Activated CD4-positive, CD25-positive, alpha-beta regulatory T cell treated with anti-CD3 and anti-CD28 coated beads, Interleukin-2, amount 50 U/mL, for 72 hours (primary cell): Measurements from ENCODE around the gene PEPD.

Source experiments
- DNase-seq: peaks from one replicate; pipeline ENCODE4 v3.0.0; 2021

PEPD gene

GRCh38 chr19:33392341-33393285 lies 129.0 kb downstream of the PEPD start:
- DNase-seq = no peak

- DNase-seq = no peak
These were observed 129.9 kb downstream of the PEPD start for GRCh38 chr19:33391631-33392249.

DNA sequence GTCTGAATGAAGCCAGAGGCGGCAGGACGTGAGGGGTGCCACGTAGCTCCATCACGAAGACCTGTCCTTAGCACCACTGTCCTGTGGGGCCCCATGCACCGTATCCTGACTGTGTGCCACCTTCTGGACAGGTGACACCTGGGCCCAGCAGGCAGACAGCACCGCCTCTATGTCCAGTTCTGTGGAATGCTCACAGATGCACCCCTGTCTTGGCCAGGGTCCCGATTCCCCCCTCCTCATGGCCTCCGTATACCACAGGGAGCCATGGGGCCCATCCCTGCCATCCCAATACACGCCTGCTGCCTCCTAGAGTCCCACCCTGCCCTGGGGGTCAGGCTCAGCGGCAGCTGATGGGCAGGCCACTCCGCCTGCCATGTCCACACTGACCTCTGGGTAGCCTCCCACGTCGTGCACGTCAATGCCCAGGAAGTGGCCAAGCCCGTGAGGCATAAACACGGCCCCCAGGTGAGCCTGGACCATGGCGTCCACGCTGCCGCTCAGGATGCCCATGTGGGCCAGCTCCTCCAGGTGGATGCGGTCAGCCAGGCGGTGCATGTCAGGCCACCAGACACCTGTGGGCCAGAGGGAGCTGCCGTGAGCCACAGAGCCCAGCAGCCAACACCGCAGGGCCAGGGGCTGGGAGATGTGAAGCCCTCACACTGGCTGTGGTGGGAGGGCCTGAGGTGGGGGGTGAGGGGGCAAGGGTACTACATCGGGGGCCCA lies 130.5 kb downstream of the PEPD start:
- DNase-seq = no peak

DNA sequence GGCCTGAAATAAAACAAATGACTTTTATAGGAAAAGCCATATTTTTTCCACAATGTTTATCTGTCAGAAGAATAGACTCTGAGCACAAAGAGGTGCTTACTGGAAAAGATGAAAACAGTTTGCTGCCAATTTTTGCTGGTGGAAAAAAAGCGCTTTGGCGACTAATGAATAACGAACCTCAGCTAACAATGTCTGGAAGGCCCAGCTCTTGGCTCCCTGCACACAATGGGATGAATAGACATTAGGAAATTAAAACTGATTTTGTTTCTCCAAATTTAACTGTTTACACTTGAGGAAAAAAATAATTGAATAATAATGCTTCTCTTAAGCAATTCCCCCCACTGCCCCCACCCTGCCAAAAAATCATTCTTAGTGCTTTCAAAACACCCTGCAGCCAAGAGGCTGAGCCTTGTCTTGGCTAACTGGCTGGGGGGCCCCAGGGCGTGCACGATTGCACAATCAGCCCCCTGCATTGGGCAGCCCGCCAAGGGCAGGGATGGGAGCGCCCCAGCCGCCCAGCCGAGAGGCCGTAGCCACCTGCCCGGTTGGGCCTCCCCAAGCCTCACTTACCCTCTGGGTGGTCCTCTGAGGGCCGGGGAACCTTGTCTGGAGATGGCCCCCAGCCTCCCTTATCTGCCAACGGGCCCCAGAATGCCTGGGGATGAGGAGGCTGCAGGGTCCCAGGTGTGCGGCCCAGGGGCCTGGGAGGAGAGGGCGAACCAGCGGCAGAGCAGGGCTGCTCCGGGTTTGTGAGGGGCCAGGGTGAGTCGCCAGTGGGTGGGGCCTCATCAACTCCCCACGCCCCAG lies 131.3 kb downstream of the PEPD start:
- DNase-seq = no peak

GRCh38 chr19:33389421-33390100 lies 132.0 kb downstream of the PEPD start:
- no peak for DNase-seq

GRCh38 chr19:33388725-33389420 lies 132.7 kb downstream of the PEPD start:
- no peak for DNase-seq

DNA sequence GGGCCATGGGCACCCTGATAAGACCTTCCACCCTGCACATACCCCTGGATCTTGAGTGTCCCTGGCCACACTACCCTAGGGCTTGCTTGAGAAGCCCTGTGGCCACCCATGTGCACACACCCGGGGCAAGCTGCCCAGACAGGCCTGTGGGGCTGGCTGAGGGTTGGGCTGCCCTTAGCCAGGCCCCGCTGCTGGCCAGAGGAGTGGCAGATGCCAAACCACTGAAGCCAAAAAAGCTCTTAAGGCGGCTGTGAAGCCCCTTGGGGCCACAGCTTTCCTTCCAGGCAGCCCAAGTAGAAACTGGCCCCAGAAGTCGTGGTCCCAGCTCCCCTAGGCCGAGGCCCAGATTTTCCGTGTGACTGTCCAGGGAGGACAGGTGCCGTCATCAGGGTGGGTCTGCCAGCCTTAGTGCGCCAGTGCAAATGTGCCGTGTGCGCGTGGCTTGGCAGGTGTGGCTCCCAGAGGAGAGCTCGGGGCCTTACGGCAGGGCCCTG lies 133.3 kb downstream of the PEPD start:
- DNase-seq = no peak

DNA sequence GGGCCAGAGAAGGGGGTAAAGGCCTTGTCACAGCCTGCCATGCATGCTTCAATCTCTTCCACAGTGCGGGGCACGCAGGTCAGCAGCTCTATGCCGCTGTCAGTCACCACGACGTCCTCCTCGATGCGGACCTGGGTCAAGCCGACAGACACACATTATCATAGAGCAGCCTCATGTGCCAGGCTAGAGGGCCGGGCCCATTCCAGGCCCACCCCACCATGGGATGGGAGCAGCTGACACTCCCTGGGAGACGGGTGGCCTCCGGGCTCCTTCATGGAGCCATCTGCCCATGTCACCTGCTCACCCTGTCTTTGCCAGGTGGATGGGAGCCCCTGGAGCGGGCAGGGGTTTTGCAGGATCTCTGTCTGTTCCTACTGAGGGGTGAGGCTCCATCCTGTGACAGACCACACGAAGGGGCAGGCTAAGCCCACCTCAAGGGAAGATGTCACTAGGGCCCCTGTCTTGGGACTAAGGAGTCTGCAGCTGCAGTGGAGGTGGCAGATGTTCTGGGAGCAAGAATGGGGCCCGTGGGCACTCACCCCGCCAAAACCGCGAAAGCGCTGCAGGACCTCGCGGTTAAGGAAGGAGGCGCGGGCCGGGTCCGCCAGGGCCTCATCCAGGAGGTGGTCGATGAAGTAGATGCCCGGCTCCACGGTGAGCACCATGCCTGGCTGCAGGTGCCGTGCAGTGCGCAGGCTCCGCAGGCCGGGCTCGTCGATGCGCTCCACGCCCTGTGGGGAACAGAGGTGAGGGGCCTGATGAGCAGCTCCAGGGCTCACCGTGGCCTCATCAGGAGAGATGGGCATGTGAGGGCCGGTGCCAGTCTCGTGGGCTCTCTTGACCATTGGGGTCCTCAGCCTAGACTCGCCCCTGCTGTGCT lies 134.0 kb downstream of the PEPD start:
- DNase-seq = no peak

DNA sequence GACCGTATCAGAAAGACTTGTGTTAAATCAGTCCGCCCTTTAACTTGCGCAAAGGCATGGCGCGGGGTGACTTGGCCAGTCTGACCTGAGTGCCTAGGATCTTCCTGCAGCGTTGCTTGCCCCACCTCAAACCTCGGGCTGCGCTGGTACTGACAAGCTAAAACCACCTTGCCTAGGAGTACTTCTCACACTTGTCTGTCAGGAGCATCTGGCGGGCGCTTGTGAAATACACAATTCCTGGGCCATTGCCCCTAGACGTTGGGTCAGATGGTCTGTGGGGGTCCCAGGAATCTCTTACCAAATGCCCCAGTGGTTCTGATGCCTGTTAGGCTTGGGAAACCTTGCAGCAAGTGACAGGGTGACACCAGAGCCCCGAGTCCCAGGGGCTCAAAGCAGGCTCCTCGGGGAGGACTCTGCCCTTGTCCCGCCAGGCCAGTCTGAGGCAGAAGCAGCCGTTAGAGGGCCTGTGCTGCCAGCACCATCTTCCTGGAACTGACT lies 135.2 kb downstream of the PEPD start:
- DNase-seq = no peak

DNA sequence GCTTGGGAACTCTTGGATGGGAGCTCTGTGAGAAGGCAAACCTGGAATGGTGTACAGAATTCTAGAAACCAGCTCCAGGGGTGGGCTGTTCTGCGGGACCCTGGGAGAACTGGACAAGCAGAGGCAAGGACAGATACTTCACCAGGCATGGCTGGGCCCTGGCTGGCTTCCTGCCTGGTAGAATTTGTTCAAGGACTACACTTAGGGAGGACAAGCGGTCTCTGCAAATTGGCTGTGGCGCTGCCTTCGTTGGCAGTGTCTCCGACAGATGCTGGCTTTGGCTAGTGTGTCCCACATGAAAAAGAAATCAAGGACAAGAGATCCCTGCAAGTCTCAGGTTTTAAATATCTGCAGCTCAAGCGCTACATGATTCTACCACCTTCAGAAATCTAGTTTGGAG lies 135.6 kb downstream of the PEPD start:
- no peak for DNase-seq

GRCh38 chr19:33384983-33385382 lies 136.6 kb downstream of the PEPD start:
- no peak for DNase-seq

DNA sequence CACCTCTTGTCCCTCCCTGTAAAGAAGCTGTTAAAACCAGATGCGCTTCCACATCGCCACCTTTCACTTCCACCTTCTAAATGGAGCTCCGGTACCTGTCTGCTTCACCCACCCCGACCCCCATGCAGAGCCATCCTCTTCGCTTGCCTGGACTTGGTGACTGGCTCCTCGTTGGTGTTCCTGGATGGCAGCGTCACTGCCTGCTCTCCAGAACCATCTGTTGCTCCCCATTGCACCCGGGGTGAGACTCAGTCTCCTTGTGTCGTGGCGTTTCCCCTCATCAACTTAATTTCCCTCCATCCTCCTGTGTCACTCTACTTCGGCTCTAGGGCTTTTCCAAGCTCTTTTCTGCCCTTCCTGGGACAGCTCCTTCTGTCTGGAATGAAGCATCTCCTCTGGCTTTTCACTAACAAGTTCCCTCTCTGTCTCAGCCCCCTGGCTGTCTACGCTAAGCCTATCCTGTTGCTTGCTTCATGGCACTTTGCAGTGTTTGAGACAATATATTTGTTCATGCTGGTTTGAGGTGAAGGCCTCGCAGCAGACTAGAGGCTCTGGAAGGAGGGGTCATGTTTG lies 137.8 kb downstream of the PEPD start:
- no peak for DNase-seq

DNA sequence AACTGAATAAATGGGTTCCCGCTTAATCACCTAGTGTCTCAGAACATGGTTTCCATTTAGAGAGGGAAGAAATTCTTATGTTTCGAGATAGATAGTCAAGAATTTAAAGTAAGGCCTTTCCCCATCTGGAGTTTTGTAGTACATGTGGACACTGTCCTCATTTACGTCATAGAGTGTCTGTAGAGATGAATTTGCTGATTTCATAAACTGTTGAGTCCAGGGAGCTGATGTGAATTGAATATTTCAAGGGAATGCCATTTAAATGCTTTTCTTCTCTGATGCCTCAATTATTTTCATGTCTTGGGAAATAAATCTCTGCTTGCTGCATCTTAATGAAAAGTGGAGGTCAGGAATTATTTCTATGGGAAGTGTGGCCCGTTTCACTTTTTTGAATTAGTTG lies 138.6 kb downstream of the PEPD start:
- no peak for DNase-seq

GRCh38 chr19:33382006-33382405 lies 139.6 kb downstream of the PEPD start:
- DNase-seq = no peak

GRCh38 chr19:33381101-33381500 lies 140.5 kb downstream of the PEPD start:
- DNase-seq = no peak

- DNase-seq = no peak
These were observed 142.3 kb downstream of the PEPD start for GRCh38 chr19:33379151-33379829.

GRCh38 chr19:33377586-33378475 lies 143.8 kb downstream of the PEPD start:
- no peak for DNase-seq

- DNase-seq = no peak
These were observed 144.5 kb downstream of the PEPD start for GRCh38 chr19:33376941-33377557.
